Rectal smooth muscle tissue (tissue), 1 donor: ENCODE measurements around the gene NHLRC2.

ENCODE experiments used
- H3K27ac ChIP-seq: one replicate; pipeline ENCODE4 v1.7.0; 2013; ENCODE audit warnings: low read depth, low read length, inconsistent platforms
- H3K27me3 ChIP-seq: one replicate; pipeline ENCODE4 v1.7.0; 2013; ENCODE audit warnings: low read length; ENCODE audit not compliant: control insufficient read depth, insufficient read depth
- H3K36me3 ChIP-seq: one replicate; pipeline ENCODE4 v1.7.0; 2013; ENCODE audit warnings: low read length; ENCODE audit not compliant: control insufficient read depth, insufficient read depth
- H3K4me1 ChIP-seq: one replicate; pipeline ENCODE4 v1.7.0; 2013; ENCODE audit warnings: low read length; ENCODE audit not compliant: control insufficient read depth, insufficient read depth
- H3K4me3 ChIP-seq: one replicate; pipeline ENCODE4 v1.7.0; 2013; ENCODE audit warnings: low read length
- H3K9ac ChIP-seq: one replicate; pipeline ENCODE4 v1.7.0; 2013; ENCODE audit warnings: low read length

NHLRC2 gene

GRCh38 chr10:113920114-113920513, 65.7 kb downstream of the NHLRC2 start:
- Histone ChIP-seq H3K4me3 (no peak overlapping the region), H3K27ac (no peak overlapping the region), H3K27me3 (no peaks in the 10 kb centered on the region), H3K4me1 (no peaks in the 10 kb centered on the region), H3K36me3 (no peaks in the 10 kb centered on the region), H3K9ac (no peak overlapping the region)

- Histone ChIP-seq H3K9ac (no peak overlapping the region), H3K36me3 (no peaks in the 10 kb centered on the region), H3K4me1 (no peaks in the 10 kb centered on the region), H3K27ac (no peak overlapping the region), H3K4me3 (no peak overlapping the region), H3K27me3 (no peaks in the 10 kb centered on the region)
Observed at GRCh38 chr10:113920875-113921274, 66.4 kb downstream of the NHLRC2 start.

DNA sequence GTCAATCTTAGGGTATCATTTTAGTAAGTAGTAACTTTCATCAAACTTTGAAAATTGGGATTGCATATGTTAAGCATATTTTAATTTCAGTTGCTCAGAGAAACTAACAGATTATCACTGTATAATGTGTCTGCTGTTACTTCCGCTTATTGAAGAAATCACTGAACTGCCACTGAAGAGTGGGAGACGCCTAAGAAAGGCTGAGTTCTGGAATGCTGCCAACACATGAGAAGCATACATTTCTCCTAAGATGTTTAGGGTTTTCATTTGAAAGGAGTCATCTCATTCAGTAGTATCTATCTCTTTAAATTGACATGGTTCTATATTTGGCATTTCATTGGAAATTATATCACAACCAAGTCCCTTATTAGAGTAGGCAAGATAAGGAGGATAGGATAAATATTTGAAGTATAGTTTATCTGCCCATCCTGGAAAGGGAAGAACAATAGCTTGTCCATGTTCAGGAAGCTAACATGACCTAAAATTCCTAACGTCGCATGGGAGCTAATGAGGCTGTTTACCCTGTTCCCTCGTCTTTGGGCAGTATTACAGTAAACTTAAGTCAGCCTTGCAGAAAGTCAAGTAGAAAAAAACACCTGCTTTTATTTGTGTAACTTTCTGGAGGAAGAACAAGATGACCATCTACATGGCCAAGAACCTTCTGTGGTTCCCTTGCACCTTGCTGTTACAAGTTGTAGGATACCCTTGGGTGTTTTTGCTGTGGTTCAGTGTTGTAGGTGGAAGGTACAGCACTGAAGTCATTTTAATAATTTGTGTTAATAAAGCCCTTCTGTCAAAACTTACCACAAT, 67.3 kb downstream of the NHLRC2 start:
- Histone ChIP-seq H3K4me3 (no peak overlapping the region), H3K27me3 (no peaks in the 10 kb centered on the region), H3K9ac (no peak overlapping the region), H3K27ac (no peak overlapping the region), H3K36me3 (no peaks in the 10 kb centered on the region), H3K4me1 (no peaks in the 10 kb centered on the region)

DNA sequence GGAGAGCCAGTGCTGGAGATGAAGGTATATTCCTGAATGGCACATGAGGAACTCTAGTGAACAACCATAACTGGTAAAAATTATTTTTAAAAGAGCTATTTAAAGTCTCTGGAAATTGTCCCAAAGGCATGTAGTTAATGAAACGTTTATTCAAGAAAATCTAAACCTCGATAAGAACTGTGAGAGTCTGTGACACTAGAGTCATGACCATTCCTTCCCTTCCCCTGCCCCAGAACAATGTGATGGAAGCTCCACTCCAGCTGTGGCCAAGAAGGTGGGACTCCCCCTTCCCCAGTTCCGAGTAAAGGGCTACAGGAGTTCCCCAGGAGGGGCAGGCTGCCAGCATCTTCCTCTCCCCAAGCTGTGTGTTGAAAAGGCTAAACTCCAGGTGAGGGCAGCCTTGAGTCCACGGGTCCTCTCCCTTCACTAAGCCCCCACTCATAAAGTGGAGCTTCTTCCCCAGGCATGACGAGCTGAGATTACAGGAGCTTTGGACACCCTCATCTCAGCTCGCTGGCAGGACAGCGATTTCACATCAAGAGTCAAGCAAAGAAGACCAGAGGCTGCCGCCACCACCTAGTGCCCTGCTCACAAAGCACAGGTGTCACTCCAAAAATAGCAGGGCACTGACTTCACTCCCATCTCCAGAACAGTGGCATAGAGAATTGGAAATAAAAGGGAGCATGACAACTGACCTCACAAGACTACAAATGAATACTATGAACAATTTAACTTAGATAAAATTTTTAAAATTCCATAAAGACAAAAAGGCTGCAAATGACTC, 68.5 kb downstream of the NHLRC2 start:
- Histone ChIP-seq H3K36me3 (no peaks in the 10 kb centered on the region), H3K27me3 (no peaks in the 10 kb centered on the region), H3K27ac (no peak overlapping the region), H3K4me3 (no peak overlapping the region), H3K9ac (no peak overlapping the region), H3K4me1 (no peaks in the 10 kb centered on the region)

- no peak overlapping the region for H3K4me3 ChIP-seq
- H3K9ac ChIP-seq = no peak overlapping the region
- H3K4me1 ChIP-seq = no peaks in the 10 kb centered on the region
- no peaks in the 10 kb centered on the region for H3K27me3 ChIP-seq
- no peaks in the 10 kb centered on the region for H3K36me3 ChIP-seq
- no peak overlapping the region for H3K27ac ChIP-seq
Observed at GRCh38 chr10:113924186-113924585, 69.7 kb downstream of the NHLRC2 start.

- Histone ChIP-seq H3K36me3 (no peaks in the 10 kb centered on the region), H3K27me3 (no peaks in the 10 kb centered on the region), H3K4me3 (no peak overlapping the region), H3K4me1 (no peaks in the 10 kb centered on the region), H3K9ac (no peak overlapping the region), H3K27ac (no peak overlapping the region)
Observed at GRCh38 chr10:113924664-113925063, 70.2 kb downstream of the NHLRC2 start.

DNA sequence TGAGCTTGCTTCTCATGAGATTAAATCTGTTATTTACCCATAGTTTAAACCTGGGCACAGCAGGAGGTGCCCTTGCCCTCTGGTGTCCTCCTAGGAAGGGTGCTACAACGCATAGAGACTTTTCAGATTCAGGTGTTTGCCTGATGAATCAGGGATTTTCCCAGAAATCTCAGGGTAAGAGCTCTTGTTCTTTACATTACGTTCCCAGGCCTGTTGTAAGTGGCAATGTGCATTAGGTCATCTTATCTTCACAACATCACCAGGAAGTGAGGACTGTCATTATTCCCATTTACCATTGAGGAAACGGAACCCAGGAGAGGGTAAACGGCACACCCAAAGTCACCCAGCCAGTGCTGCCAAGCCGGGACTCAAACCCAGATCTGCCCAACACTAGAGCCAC, 73.0 kb downstream of the NHLRC2 start:
- Histone ChIP-seq H3K27ac (no peak overlapping the region), H3K4me3 (no peak overlapping the region), H3K4me1 (no peaks in the 10 kb centered on the region), H3K9ac (no peak overlapping the region), H3K36me3 (no peaks in the 10 kb centered on the region), H3K27me3 (no peaks in the 10 kb centered on the region)

DNA sequence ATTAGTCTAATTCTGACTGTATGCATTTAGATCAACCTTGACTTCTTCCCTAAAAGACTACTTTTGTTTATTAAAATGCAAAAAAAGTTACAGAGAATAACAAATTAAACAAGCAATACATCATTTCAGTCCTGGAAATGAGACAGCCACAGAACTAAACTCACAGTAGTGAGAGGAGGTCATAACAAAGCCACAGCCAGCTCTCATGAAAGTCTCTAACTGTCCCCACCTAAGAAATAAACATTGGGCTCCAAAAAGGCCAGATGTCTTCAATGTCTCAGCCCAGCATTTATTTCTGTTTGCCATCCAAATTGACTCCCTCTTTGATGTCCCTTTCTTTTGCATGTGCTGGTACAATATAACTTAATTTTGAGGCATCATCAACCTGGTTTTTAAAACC, 74.4 kb downstream of the NHLRC2 start:
- Histone ChIP-seq H3K9ac (no peak overlapping the region), H3K27ac (no peak overlapping the region), H3K36me3 (no peaks in the 10 kb centered on the region), H3K4me1 (no peaks in the 10 kb centered on the region), H3K4me3 (no peak overlapping the region), H3K27me3 (no peaks in the 10 kb centered on the region)

DNA sequence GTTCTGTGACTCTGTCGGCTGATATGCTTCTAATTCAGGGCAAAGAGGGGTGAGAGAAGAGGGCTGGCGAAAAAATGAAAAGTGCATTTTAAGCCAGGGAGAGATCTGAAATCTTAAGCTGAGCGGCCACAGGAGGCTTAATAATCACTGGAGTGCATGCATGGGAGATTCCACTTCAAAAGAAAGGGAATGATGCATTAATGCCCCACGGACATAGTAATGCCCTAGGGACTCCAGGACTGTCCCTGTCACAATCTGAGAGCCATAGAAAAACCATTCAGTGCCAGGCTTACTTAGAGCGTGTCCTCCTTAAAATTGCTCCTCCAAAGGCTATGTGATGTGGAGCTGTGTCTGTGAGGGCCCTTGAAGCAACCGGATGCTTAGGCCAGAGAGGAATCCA, 75.1 kb downstream of the NHLRC2 start:
- Histone ChIP-seq H3K36me3 (no peaks in the 10 kb centered on the region), H3K27ac (no peak overlapping the region), H3K4me3 (no peak overlapping the region), H3K4me1 (no peaks in the 10 kb centered on the region), H3K9ac (no peak overlapping the region), H3K27me3 (no peaks in the 10 kb centered on the region)

DNA sequence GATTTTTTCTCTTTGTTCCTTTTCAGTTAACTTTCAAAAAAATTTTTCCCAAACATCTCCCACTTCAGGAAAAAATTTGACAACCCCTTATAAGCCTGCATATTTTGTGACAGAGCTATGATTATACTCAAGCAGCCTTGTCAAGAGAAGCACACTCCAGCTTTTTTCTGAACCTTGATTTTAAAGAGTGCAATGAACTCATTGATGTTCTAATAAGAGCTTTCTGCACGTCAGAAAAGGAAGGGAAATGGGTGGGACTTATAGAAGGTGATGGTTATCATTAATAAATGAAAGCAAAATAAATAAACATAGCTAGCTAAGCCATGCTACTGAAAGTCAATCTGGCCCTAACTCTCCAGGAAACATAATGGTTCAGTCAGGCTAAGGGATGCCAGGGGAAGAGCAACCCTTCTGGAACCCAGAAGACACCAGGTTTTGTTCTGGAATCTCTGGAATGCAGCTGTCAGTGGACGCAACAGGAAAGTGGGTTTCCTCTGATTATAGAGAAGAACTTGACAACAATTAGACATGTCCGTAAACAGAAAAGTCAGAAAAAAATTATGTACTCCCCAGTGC, 76.1 kb downstream of the NHLRC2 start:
- Histone ChIP-seq H3K9ac (no peak overlapping the region), H3K36me3 (no peaks in the 10 kb centered on the region), H3K27ac (no peak overlapping the region), H3K27me3 (no peaks in the 10 kb centered on the region), H3K4me1 (no peaks in the 10 kb centered on the region), H3K4me3 (no peak overlapping the region)

GRCh38 chr10:113932854-113933253, 78.4 kb downstream of the NHLRC2 start:
- Histone ChIP-seq H3K27ac (no peak overlapping the region), H3K4me1 (no peaks in the 10 kb centered on the region), H3K27me3 (no peaks in the 10 kb centered on the region), H3K36me3 (no peaks in the 10 kb centered on the region), H3K9ac (no peak overlapping the region), H3K4me3 (no peak overlapping the region)

DNA sequence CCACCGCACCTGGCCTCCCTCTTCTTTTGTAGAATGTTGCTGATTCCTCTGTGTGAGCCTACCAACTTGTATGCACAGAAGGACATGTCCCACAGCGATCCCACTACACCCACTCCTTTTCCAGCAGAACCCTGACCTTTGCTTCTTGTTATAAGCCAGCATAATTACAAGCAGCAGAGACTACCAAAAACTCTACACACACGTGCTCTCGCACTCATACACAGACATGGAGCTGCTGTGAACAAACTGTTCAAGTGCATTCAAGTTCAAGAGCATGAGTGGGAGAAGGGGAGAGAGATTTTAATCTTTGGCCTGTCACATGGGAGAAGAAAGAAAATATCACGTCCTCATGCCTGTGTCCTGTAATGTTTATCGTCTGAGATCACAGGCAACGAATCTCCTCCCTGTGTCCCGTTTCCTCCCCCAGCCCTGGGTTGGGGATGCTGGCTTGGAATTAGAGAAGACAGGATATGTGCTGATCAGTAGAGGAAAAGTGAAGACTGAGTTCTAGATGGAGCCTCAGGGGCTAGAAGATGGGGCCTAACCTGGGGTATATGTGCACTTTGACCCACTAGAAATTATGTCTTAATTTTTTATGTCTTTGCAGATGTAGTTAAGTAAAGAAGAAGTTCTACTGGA, 79.6 kb downstream of the NHLRC2 start:
- Histone ChIP-seq H3K9ac (no peak overlapping the region), H3K4me1 (no peaks in the 10 kb centered on the region), H3K36me3 (no peaks in the 10 kb centered on the region), H3K27me3 (no peaks in the 10 kb centered on the region), H3K4me3 (no peak overlapping the region), H3K27ac (no peak overlapping the region)
